IPS-18a (cell line): Measurements from ENCODE around the gene NOTUM.
A peak's percentile ranks its signal among the peaks of the same experiment; 100 is the strongest.

Experiments used
- H3K27ac ChIP-seq: one replicate; pipeline ENCODE4 v1.5.1; 2013; ENCODE audit warnings: low read length
- H3K27me3 ChIP-seq: one replicate; pipeline ENCODE4 v1.6.1; 2013; ENCODE audit warnings: mild to moderate bottlenecking, low read length; ENCODE audit not compliant: control insufficient read depth, insufficient read depth
- H3K36me3 ChIP-seq: one replicate; pipeline ENCODE4 v1.6.1; 2013; ENCODE audit warnings: low read depth, low read length; ENCODE audit not compliant: control insufficient read depth
- H3K4me1 ChIP-seq: one replicate; pipeline ENCODE4 v1.6.1; 2013; ENCODE audit warnings: low read depth, low read length; ENCODE audit not compliant: control insufficient read depth
- H3K4me3 ChIP-seq: one replicate; pipeline ENCODE4 v1.5.1; 2013; ENCODE audit warnings: low read length
- H3K9ac ChIP-seq: one replicate; pipeline ENCODE4 v1.6.1; 2013; ENCODE audit warnings: mild to moderate bottlenecking, low read length, moderate library complexity
- H3K9me3 ChIP-seq: one replicate; pipeline ENCODE4 v1.6.1; 2013; ENCODE audit warnings: low read depth, low read length; ENCODE audit not compliant: control insufficient read depth

The NOTUM gene

GRCh38 chr17:81947189-81947588 is 13.8 kb downstream of the NOTUM start, which contains the start of gene MYADML2:
MYADML2 (minus strand) TSS chr17:81947233; CDS start chr17:81941741, 5,492 bp downstream.
- Histone ChIP-seq H3K9ac (no peak within 1 kb of the TSS), H3K4me3 (no peak within 1 kb of the TSS), H3K27ac (no peak within 1 kb of the TSS), H3K9me3 (no peaks in the 10 kb centered on the region), H3K36me3 (no peaks in the 10 kb centered on the region), H3K4me1 (peaks cover 2% of the 10 kb centered on the region), H3K27me3 (peaks cover 5% of the 10 kb centered on the region)

GRCh38 chr17:81944858-81945257 is 16.1 kb downstream of the NOTUM start:
- H3K4me1 ChIP-seq: peaks cover 9% of the 10 kb centered on the region
- peaks cover 5% of the 10 kb centered on the region for H3K27me3 ChIP-seq
- no peak overlapping the region for H3K27ac ChIP-seq
- H3K36me3 ChIP-seq: no peaks in the 10 kb centered on the region
- no peak overlapping the region for H3K4me3 ChIP-seq
- H3K9me3 ChIP-seq: no peaks in the 10 kb centered on the region
- H3K9ac ChIP-seq: no peak overlapping the region

GRCh38 chr17:81942167-81942553 is 18.8 kb downstream of the NOTUM start:
- Histone ChIP-seq H3K9ac (no peak overlapping the region), H3K9me3 (no peaks in the 10 kb centered on the region), H3K4me1 (peaks cover 9% of the 10 kb centered on the region), H3K36me3 (no peaks in the 10 kb centered on the region), H3K4me3 (peak overlapping the region; percentile 33), H3K27ac (no peak overlapping the region), H3K27me3 (peaks cover 12% of the 10 kb centered on the region)

DNA sequence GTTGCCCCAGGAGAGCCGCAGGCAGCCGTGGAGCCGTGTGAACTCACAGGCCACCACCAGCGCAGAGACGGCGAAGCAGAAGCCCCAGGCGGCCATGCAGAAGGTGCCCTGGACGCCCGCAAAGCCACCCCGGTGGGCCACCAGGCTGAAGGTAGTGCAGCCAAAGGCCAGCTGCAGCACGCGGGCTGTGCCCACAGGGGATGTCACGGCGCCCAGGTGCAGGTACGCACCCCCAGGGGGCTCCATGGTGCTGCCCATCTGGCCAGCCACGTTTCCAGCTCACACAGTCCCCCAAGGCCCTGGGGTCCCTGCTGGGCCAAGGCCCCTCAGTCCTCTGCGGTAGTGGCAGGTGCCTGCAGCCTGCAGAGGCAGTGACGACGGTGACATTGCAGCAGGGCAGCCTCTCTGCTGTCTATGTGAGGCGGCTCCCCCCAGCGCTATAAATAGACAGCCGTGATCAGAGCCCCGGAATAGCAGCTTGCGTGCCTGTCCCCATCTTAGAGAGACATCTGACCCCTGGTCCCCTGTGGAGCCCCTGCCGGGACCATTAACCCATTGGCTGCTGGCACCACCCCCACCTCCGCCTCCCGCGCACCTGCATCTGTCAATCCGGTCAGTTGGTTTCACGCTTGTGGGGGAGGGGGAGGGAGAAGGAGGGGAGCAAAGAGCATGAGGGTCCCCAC is 19.4 kb downstream of the NOTUM start:
- Histone ChIP-seq H3K9me3 (no peaks in the 10 kb centered on the region), H3K9ac (no peak overlapping the region), H3K27me3 (peaks cover 12% of the 10 kb centered on the region), H3K36me3 (no peaks in the 10 kb centered on the region), H3K4me3 (peak overlapping the region; percentile 33), H3K4me1 (peaks cover 9% of the 10 kb centered on the region), H3K27ac (no peak overlapping the region)

DNA sequence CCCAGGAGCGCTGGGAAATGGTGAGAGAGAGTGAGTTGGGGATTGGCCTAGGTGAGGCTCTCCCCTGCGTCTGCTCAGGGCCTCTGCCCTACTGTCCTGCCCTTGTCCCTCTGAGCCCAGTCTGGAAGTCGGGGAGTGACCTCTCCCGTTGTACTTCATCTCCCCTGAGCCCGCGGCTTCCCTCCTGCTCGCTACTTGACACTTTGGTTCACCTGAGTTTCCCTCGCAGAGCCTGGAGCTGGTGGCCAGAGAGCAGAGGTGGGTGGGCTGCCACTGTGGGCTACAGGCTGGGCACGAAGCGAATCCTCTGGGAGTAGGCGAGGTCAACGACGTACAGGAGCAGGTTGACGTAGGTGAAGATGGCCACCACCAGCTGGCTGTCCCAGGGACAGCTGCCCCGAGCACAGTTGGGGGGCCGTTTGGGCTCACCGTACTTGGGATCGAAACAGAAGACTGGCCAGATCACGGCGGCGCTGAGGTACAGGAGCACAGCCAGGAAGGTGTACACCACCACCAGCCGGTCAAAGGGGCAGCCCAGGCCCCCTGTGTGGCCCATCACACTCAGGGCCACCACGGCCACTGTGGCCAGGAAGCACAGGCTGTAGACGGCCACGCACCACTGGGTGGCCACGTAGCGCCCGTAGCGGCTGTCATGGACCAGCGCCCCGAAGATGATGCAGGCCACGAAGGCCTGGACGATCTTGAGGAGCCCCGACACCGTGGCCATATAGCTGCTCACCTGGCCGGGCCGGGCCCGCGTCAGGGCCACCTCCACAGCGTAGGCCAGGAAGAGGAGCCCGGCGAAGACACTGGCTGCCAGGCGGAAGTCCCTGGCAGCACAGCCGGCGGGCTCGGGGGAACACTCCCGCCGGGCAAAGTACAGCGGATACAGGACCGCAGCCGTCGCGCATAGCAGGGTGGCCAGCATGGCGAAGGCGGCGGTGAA is 20.2 kb downstream of the NOTUM start:
- no peak overlapping the region for H3K9ac ChIP-seq
- peaks cover 12% of the 10 kb centered on the region for H3K27me3 ChIP-seq
- no peaks in the 10 kb centered on the region for H3K9me3 ChIP-seq
- H3K36me3 ChIP-seq: no peaks in the 10 kb centered on the region
- peaks cover 9% of the 10 kb centered on the region for H3K4me1 ChIP-seq
- no peak overlapping the region for H3K27ac ChIP-seq
- no peak overlapping the region for H3K4me3 ChIP-seq

DNA sequence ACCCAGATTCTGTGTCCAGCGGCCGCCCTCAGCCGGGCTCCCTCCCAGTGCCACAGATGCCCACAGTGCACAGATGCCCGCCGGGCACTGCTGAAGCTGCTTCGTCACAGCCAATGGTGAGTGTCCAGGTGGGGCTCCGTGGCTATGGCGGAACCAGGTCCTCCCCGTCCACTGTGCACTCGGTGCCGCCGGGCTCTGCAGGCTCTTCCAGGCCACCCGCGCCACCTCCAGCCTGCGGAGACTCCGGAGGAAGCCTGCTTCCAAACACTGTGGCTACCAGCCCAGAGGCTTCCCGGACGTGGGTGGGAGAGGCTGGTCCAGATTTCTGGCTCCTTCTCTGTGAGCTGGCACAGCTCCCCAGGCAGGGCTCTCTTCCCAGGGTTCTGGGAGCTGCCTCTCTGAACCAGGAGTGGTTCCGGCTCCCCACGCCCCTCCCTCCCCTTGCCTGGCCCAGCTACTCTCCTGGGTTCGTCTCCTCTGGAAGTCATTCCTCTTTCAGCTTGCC is 21.1 kb downstream of the NOTUM start:
- Histone ChIP-seq H3K4me3 (no peak overlapping the region), H3K27me3 (peaks cover 12% of the 10 kb centered on the region), H3K4me1 (peaks cover 9% of the 10 kb centered on the region), H3K9ac (no peak overlapping the region), H3K9me3 (no peaks in the 10 kb centered on the region), H3K36me3 (no peaks in the 10 kb centered on the region), H3K27ac (no peak overlapping the region)

- H3K4me1 ChIP-seq: peaks cover 9% of the 10 kb centered on the region
- H3K9ac ChIP-seq: no peak overlapping the region
These were observed 21.8 kb downstream of the NOTUM start for GRCh38 chr17:81939218-81939617.

GRCh38 chr17:81935709-81936084 is 25.3 kb downstream of the NOTUM start:
- Histone ChIP-seq H3K4me1 (no peaks in the 10 kb centered on the region), H3K9me3 (no peaks in the 10 kb centered on the region), H3K4me3 (no peak overlapping the region), H3K27ac (no peak overlapping the region), H3K9ac (no peak overlapping the region), H3K36me3 (peaks cover 3% of the 10 kb centered on the region), H3K27me3 (peaks cover 7% of the 10 kb centered on the region)

More at GRCh38 chr17:81939218-81939617, 21.8 kb downstream of the NOTUM start:
- no peaks in the 10 kb centered on the region for H3K36me3 ChIP-seq
- no peak overlapping the region for H3K27ac ChIP-seq
- peaks cover 7% of the 10 kb centered on the region for H3K27me3 ChIP-seq
- H3K9me3 ChIP-seq: no peaks in the 10 kb centered on the region
- no peak overlapping the region for H3K4me3 ChIP-seq

DNA sequence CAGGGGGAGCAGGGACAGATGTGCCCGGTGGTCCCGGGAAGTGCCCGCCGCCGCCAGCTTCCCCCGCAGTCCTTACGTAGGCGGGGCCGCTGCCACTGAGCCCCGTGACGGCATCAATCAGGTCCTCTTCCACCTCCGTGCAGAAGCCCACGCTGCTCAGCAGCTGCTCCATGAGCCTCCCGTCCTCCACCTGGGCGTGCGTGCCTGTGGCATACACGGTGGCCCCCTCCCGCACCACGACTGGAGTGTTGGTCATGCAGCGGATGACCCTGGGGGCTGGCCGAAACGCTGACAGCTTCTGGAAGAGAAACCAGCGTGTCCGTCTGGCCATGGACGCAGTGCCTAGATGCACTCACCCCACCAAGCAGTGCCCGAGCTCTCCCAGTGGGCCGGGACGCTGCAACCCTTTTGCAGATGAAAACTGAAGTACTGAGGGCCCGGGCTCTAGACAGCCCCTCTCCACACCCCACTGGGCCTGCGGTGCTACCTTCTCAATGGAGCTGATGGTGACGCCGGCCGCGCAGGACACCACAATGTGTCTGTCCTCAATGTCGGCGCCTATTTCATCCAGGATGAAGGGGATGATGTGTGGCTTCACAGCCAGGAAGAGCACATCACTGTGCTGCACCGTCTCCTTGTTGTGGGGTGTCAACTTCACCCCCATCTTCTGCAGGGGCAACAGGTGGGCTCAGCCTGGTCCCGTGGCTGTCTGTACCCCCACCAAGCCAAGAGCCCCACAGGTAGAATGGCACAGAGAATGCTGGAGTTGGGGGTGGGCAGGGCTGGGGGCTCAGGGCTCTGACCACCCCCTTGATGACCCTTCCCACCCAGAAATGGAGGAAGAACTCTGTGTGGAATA is 25.9 kb downstream of the NOTUM start:
- Histone ChIP-seq H3K27me3 (peaks cover 7% of the 10 kb centered on the region), H3K36me3 (peaks cover 3% of the 10 kb centered on the region), H3K9me3 (no peaks in the 10 kb centered on the region), H3K4me3 (no peak overlapping the region), H3K9ac (no peak overlapping the region), H3K4me1 (no peaks in the 10 kb centered on the region), H3K27ac (no peak overlapping the region)

- H3K27ac ChIP-seq: no peak overlapping the region
- H3K36me3 ChIP-seq: peaks cover 3% of the 10 kb centered on the region
- peaks cover 11% of the 10 kb centered on the region for H3K27me3 ChIP-seq
- no peaks in the 10 kb centered on the region for H3K4me1 ChIP-seq
- no peak overlapping the region for H3K9ac ChIP-seq
- no peaks in the 10 kb centered on the region for H3K9me3 ChIP-seq
- no peak overlapping the region for H3K4me3 ChIP-seq
These were observed 26.8 kb downstream of the NOTUM start for GRCh38 chr17:81934098-81934757.
